ENCODE results near the gene CCNL1.

Gene CCNL1

GRCh38 chr3:157120071-157120892 lies 39.7 kb downstream of the CCNL1 start:
- Histone ChIP-seq H3K27ac (replicated peaks) (no peak overlapping the region), H3K4me3 (replicated peaks; ENCODE audit: insufficient read depth, low read length) (no peak overlapping the region), H3K27me3 (ENCODE audit: insufficient read depth, poor library complexity, severe bottlenecking) (no peaks in the 10 kb centered on the region)
- no peak for TF ChIP-seq POLR2AphosphoS5 (IDR thresholded peaks at IDR 0.05; ENCODE audit: low read depth)
- TF ChIP-seq REST (IDR thresholded peaks at IDR 0.05; ENCODE audit: insufficient replicate concordance, low read depth) = no peak
- no peak for TF ChIP-seq GABPA (IDR thresholded peaks at IDR 0.05; ENCODE audit: low read depth)
- no peak for TF ChIP-seq CTCF (IDR thresholded peaks at IDR 0.05; ENCODE audit: insufficient read depth, low read length)
- TF ChIP-seq SPI1 (IDR thresholded peaks at IDR 0.05; ENCODE audit: borderline replicate concordance, low read depth) = no peak
- DNase-seq (ENCODE audit: low read depth in 1 of 2, low spot score in 1 of 2) = no peak

GRCh38 chr3:157119369-157119951 lies 40.5 kb downstream of the CCNL1 start:
- no peaks in the 10 kb centered on the region for H3K27me3 ChIP-seq (ENCODE audit: insufficient read depth, poor library complexity, severe bottlenecking)
- TF ChIP-seq GABPA (IDR thresholded peaks at IDR 0.05; ENCODE audit: low read depth) (no peak), REST (IDR thresholded peaks at IDR 0.05; ENCODE audit: insufficient replicate concordance, low read depth) (no peak), CTCF (IDR thresholded peaks at IDR 0.05; ENCODE audit: insufficient read depth, low read length) (no peak), POLR2AphosphoS5 (IDR thresholded peaks at IDR 0.05; ENCODE audit: low read depth) (no peak), SPI1 (IDR thresholded peaks at IDR 0.05; ENCODE audit: borderline replicate concordance, low read depth) (no peak)
- DNase-seq (ENCODE audit: low read depth in 1 of 2, low spot score in 1 of 2) = no peak
- no peak overlapping the region for H3K27ac ChIP-seq (replicated peaks)
- no peak overlapping the region for H3K4me3 ChIP-seq (replicated peaks; ENCODE audit: insufficient read depth, low read length)

- Histone ChIP-seq H3K27ac (replicated peaks) (no peak overlapping the region), H3K4me3 (replicated peaks; ENCODE audit: insufficient read depth, low read length) (no peak overlapping the region), H3K27me3 (ENCODE audit: insufficient read depth, poor library complexity, severe bottlenecking) (no peaks in the 10 kb centered on the region)
- TF ChIP-seq SPI1 (IDR thresholded peaks at IDR 0.05; ENCODE audit: borderline replicate concordance, low read depth) = no peak
- no peak for TF ChIP-seq GABPA (IDR thresholded peaks at IDR 0.05; ENCODE audit: low read depth)
- TF ChIP-seq POLR2AphosphoS5 (IDR thresholded peaks at IDR 0.05; ENCODE audit: low read depth) = no peak
- no peak for TF ChIP-seq REST (IDR thresholded peaks at IDR 0.05; ENCODE audit: insufficient replicate concordance, low read depth)
- no peak for TF ChIP-seq CTCF (IDR thresholded peaks at IDR 0.05; ENCODE audit: insufficient read depth, low read length)
- no peak for DNase-seq (ENCODE audit: low read depth in 1 of 2, low spot score in 1 of 2)
Measured at GRCh38 chr3:157117875-157118654, 41.9 kb downstream of the CCNL1 start.
